Activated CD4-positive, alpha-beta T cell treated with anti-CD3 and anti-CD28 coated beads, Interleukin-2, amount 50 U/mL, for 16 hours (primary cell): Measurements from ENCODE around the gene STMND1.

Source experiments
- DNase-seq: peaks from one replicate; pipeline ENCODE4 v3.0.0-alpha.2; 2020

STMND1 gene

GRCh38 chr6:17099401-17100059, 2.3 kb upstream of the STMND1 start:
- DNase-seq, result no peak

DNA sequence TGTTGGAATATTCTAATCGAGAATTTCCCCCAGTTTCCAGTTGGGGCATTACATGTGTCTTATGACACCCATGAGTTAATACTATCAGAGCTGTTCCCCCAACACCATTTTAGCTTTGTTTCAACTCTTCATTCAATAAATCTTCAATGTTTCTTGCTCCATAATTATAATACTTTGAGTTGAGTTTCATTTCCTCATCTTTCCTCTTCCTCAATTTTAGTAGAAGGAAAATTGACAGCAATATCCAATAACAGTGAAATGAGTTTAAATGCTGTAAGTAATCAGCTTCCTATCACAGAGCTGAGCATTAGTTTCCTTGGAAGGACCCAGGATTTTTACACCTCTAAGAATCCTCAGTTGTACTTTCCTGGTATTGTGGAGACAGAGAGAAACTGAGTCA, 1.0 kb upstream of the STMND1 start:
- no peak for DNase-seq

DNA sequence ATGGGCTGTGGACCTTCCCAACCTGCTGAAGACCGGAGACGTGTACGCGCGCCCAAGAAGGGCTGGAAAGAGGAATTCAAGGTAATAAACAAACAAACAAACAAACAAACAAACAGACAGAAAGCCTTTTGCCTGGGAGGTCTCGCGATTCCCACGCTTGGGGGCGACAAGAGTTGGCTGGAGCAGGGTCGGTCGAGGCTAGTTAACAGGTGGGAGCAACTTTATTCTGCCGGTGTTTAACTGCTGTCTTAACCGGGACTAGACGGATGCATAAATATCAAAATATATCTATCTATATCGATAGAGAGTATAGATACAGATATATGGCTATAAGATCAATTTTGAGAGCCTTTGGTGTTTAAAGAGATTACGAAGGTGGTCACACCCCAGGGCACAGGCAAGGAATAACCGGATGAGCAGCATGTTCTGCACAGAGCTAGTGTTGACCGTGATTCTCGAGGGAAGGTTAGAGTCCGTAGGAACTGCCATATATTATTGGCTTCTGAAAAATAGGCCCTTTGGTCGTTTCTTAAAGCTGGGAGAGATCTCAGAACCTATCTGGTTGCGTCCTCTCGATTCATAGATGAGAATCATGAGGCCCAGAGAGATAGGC, 514 bp downstream of the STMND1 start:
- DNase-seq, result no peak

DNA sequence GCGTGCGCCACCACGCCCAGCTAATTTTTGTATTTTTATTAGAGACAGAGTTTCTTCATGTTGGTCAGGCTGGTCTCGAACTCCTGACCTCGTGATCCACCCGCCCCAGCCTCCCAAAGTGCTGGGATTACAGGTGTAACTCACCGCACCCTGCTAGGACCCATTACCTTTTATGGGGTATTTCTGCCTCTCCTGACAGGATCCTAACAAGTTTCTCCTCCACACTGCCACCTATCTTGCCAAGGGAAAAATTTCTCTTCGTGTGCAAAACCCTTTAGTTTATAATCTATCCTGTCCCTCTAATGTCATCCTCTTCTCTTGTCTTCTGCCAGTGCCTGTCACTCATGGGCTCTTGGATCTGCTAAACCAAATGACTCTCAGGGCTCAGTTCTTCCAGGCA, 1.9 kb downstream of the STMND1 start:
- DNase-seq, result no peak

DNA sequence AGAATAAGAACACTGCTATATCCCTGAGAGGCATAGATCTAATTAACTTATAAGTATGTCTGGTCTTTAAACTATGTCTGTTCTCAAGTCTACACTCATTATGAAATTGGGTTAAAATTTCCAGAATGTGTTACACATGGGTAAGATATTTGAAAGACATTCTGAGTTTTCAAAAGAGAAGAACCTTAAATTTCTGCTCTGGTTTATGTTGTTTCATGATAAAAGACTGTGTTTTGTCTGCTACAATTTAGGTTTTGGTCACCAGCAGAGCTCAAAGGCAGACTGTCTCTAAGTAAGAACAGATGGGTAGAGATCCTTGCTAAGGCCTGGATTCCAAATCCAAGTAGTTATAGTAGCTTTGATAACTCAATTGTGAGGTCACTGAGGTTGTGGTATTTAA, 6.0 kb downstream of the STMND1 start:
- no peak for DNase-seq

DNA sequence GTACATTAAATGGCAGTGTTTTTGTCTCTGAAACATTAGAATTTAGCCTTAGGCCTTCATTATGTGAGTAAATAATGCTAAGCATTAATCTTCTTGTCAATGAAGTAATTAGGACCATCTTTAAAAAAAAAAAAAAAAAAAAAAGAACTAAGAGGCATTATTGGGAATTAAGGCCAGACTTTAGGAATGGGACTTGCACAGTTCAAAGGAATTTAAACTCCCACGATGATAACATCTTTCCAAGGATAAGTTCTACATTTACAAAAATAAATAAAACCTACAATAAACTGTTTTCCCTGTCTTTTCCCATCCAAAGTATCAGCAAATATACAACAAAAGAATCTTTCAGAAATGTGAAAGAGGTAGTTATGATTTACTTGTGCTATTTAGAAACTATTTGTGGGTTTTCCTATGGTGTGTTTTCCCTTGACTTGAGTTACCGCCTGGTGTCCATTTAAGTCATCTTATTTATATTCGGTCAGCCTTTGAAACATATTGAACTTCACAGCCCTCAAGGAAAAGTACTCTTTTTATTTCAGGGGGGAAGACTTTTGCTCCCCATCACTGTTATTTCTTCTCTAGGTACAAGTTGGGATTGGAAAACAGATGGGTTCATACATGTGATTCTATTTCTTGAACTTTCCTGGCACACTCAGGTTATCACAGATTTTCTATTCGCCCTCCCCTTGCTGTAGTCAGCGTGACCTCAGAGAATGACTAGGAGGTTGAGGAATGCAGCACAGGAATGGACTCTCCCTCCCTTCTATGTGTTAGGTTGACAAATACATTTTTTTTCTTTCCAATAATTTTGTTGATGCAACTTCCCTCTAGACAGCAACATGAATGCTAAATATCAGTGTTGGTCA, 13.6 kb downstream of the STMND1 start:
- no peak for DNase-seq

DNA sequence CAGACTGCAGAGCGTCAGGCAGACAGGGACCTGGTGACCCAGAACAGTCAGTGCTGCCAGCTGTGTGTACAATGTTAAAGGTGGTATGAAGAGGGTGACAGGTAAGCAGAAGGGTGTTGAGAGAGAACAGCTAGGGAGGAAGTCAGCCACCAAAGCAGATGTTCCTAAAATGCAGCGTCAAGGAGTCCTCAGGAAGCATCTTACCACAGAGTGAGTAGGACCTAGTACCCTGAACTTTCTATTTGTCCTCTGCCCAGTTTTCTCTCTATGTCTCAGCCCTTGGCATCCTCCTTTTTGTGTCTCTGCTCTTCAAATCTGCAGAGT, 14.2 kb downstream of the STMND1 start:
- no peak for DNase-seq

- no peak for DNase-seq
Observed at GRCh38 chr6:17120019-17120418, 18.2 kb downstream of the STMND1 start.

GRCh38 chr6:17125407-17125806, 23.6 kb downstream of the STMND1 start:
- DNase-seq, result no peak

DNA sequence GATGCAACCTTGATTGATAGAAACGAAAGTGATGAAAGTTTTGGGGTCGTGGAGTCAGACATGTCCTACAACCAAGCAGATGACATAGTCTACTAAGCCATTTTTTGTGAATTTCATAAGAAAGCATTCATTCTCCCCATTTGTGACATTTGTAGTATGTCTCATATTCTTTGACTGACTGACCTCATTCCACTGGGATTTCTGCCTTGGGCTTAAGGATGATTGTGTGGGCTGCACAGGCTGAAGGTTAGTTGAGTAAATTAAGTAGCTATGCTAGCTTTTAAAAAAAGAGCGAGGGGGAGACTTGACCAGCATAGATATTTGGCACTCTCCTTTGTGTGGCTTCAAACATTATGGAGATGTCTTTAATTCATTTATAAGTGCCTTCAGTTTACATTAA, 28.9 kb downstream of the STMND1 start:
- DNase-seq, result no peak

GRCh38 chr6:17132967-17133366, 31.1 kb downstream of the STMND1 start:
- no peak for DNase-seq

- DNase-seq, result no peak
Observed at GRCh38 chr6:17138033-17138432, 36.2 kb downstream of the STMND1 start.

DNA sequence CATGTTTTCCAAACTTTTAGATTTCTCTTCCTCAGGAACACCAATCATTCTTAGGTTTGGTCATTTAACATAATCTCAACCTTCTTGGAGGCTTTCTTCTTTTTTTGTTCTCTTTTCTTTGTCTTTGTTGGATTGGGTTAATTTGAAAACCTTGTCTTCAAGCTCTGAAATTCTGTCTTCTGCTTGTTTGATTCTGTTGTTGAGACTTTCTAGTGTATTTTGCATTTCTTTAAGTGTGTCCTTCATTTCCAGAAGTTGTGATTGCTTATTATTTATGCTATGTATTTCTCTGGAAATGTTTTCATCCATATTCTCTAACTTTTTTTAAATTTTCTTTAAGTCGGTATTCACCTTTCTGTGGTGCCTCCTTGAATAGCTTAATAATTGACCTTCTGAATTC, 42.2 kb downstream of the STMND1 start:
- no peak for DNase-seq

GRCh38 chr6:17149571-17149970, 47.7 kb downstream of the STMND1 start:
- DNase-seq, result no peak

GRCh38 chr6:17150096-17150495, 48.2 kb downstream of the STMND1 start:
- DNase-seq, result no peak

DNA sequence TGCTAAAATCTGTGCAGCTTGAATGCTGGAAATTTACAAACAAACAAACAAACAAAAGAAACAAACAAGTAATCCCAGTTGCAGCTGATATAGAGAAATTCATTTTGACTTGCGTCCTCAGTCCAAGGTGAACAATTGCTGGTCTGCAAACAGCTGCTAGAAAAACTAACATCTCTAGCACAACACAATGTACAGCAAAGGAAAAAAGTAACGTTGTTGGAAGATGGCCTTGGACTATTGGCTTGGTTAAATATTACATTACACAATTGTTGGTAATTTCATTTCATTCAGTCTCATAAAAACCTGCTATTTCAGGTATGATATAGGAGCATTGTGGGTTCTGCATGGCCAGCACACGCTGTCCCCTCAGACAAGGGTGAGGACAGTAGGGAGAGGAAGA, 50.0 kb downstream of the STMND1 start:
- no peak for DNase-seq

DNA sequence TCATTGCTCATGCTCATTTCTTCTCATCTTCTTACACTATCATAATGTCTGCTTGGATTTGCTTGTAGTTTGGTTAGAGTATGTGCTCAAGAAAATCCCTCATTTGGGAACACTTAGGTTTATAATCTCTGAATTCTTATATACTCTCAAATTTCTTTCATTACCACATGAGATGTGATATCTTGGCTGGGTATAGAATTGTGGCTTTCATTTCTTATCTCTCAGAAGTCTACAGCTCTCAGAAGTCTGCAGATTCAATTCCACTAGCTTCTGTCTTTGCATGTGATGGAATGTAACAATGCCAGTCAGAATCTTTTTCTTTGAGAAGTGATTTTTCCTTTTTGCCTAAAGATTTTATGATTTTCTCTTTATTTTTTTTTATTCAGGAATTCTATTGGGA, 50.9 kb downstream of the STMND1 start:
- DNase-seq, result no peak

- DNase-seq, result peak; percentile 53
Observed at GRCh38 chr6:17156112-17156921, 54.5 kb downstream of the STMND1 start.

GRCh38 chr6:17156966-17157365, 55.1 kb downstream of the STMND1 start:
- DNase-seq, result no peak

DNA sequence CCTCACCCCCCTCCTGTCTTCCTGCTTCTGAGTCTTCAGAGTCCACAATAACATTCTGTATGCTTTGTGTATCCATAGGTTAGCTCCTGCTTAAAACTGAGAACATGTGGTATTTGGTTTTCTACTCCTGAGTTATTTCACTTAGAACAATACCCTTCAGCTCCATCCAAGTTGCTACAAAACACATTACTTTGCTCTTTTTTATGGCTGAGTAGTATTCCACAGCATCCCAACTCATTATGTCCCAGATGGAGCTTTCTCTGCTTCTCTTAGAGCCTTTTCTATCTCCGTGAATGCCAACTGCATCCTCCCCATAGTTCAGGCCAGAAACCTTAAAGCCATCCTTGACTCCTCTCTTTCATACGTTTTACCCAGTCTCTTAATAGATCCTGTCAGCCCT, 55.8 kb downstream of the STMND1 start:
- DNase-seq, result no peak

DNA sequence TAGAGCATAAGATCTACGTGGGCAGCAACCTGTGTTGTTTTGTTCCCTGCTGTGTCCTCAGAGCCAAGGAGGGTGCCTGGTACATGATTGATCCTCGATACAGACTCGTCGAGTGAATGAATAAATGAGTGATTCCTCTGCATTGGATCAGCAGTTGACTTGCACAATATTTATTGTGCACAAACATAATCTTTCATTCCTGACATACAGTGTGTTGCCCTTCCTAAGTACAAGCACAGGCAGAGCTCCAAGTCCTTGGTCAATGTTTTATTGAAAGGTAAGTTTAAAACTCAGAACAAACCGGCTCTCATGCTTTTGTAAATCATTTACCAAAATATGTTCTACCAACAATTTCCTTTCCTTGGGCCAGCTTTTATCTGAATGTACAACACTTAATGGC, 57.4 kb downstream of the STMND1 start:
- no peak for DNase-seq

- no peak for DNase-seq
Observed at GRCh38 chr6:17161076-17161475, 59.2 kb downstream of the STMND1 start.

DNA sequence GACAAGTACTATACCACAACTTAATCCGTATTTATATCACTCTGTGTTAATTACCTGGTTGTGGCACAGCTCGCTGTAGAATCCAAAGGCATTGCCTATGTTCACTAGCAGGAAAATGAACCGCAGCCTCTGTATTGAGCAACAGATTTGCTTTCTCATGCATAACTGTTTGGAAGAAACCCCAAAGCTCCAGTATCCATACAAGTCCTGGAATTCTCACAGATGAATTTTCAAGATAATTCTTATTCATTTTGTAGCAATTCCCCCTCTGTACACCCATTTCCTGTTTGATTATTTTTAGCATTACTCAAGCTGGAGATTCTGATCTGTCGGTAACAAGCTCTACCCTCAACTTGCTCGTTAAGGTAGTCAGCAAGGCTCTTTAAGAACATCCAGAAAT, 63.5 kb downstream of the STMND1 start:
- DNase-seq, result no peak
